Stimulated activated CD4-positive, alpha-beta T cell treated with anti-CD3 and anti-CD28 coated beads, Interleukin-4, amount 100 ng/mL, for 48 hours (primary cell): ENCODE data around the gene MAPK8IP3.

Experiments
- DNase-seq, 2 donors: peaks; one replicate each; pipeline ENCODE4 v3.0.0-alpha.2; 2020; ENCODE audit warnings: low read depth in 2 of 2

Gene MAPK8IP3

DNA sequence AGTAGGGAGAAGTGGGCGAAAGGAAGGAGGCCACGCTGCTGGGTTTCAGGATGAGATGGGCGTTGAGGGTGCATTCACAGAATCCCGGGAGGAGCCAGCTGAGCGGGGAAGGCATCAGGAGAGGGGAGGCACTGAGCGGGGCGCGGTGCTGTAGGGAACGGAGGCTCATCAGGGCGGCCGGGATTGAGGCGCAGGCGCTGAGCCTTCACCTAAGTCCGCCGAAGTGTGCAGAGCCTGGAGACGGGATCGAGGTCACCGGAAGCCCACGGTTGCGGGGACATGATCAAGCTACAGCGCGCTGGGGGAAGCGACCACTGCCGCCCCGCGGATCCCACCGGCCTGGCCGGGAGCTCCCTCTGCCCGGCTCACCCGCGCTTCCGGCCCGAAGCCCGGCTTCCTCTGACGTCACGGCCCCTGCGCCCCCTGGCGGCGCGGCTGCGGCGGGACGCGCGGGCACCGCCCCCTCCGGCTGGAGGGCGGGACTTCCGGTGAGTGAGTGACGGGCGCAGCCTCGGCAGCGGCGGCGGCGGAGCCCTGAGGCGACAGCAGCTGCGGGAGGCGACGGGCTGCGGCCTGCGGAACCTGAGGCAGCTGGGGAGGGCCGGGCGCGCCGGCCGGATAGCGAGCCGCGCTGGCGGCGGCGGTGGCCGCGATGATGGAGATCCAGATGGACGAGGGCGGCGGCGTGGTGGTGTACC, at the start of gene MAPK8IP3:
MAPK8IP3 (plus strand) TSS at position 508 of the 698 bp plus-strand sequence; CDS start at position 653, 145 bp downstream.
- peak; percentile 87 to 96 for DNase-seq

- DNase-seq: no peak
These were observed 49.0 kb upstream of the MAPK8IP3 start for GRCh38 chr16:1656808-1657617.

GRCh38 chr16:1657841-1658240, 48.2 kb upstream of the MAPK8IP3 start:
- DNase-seq: no peak

DNA sequence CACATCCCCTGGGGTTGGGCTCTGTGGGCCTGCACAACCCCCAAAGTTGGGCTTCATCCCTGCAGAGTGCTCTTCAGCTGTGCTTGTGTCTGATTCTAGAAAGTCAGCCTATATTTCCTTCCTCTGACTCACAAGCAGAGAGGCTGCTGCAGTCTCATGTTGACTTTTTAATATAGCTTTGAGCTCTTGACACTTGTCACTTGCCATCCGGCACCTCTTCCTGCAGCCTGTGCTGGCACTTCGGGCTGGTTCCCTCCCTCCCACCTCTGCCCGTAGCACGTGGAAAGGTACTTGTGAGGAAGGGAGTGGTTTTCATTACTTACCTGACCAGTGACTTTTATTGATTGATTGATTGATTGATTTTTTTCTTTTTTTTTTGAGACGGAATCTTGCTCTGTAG, 47.0 kb upstream of the MAPK8IP3 start:
- no peak for DNase-seq

DNA sequence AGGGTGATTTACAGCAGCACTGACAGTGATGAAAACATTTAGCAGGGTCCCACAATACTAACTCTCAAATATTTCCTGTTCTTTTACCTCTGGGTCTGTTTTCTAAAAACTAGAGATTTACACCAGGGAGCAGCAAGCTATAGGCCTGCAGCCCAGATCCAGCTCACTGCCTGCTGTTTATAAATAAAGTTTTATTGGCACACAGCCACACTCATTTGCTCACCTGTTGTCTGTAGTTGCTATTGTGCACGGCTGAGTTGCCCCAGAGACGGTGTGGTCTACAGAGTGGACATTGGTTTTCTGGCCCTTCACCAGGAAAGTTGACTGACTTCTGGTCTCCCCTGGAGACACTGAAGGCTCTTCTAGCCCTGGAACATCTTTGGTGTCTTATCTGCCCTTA, 44.2 kb upstream of the MAPK8IP3 start:
- DNase-seq: no peak

DNA sequence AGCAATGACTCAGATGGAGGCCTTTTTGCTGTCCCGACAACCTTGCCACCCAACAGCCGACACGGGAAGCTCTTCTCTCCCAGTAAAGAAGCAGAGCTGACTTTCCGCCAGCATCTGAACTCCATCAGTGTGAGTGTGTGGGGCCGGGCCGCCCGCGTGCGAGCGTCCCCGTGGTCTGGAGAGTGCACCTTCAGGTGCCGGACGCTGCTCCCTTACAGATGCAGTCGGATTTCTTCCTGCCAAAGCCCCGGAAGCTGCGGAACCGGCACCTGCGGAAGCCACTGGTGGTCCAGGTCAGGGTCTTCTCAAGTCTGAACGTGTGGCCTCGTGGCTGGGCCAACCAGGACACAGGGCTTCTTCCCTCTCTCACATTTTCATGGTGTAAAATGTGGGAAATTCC, 43.5 kb upstream of the MAPK8IP3 start:
- no peak for DNase-seq

- DNase-seq: no peak
These were observed 40.2 kb upstream of the MAPK8IP3 start for GRCh38 chr16:1665829-1666228.

DNA sequence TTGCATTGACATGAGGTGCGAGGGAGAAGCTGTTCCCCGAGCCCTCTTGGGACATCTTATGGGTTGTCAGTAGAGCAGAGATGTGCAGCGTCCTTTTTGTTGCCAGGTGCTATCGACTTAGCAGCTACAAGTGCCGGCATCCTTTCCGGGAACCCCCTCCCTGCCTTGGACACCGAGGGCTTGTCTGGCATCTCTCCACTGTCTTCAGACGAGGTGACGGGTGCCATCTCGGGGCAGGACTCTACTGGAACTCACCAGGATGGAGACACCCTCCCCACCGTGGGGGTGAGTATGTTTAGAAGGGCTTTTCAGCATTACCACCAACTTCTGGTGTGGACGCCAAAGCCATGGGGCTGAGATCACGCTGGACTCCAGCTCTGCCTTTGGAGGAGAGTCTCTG, 39.7 kb upstream of the MAPK8IP3 start:
- no peak for DNase-seq

- no peak for DNase-seq
These were observed 38.7 kb upstream of the MAPK8IP3 start for GRCh38 chr16:1667271-1667670.

DNA sequence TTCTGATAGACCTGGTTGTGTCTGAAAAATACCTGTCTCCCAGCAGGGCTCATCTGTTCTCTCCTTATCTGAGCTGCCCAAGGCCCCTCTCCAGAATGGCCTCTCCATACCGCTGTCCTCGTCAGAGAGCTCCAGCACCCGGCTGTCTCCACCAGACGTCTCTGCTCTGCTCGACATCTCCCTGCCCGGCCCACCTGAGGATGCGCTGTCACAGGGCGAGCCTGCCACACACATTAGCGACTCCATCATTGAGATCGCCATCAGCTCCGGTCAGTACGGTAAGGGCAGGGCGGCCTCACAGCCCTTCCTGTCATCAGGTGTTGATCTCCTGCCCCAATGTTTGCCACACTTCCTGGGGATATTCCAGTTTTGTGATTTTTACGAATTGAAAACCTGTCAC, 38.1 kb upstream of the MAPK8IP3 start:
- no peak for DNase-seq

DNA sequence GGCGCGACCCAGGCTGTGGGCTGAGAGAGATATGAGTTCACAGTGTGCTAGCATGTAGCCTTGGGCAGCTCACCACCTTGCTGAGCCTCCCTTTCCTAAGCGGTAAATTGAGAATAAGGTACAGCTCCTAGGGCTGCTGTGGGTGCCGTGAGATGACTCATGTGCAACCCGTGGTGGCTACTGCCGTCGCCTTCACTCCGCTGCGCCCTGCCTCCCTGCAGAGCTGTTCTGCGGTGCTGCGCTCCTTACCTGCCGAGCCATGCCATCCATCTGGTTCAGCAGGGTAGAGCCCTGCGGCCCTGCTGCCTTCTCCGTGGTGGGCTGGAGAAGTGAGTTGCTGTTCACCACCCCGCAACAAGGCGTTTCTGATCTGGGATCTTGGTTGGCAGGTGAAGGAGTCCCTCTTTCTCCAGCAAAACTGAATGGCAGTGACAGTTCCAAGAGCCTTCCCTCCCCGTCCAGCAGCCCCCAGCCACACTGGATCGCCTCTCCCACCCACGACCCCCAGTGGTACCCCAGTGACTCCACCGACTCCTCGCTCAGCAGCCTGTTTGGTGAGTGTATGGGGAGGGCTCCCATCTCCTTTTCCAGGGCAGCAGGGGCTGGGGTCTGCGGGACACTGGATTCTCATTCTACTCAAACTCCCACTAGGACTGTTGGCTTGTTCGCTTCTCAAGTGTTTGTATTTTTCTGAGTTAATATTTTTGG, 37.2 kb upstream of the MAPK8IP3 start:
- DNase-seq: no peak

- DNase-seq: no peak
These were observed 36.3 kb upstream of the MAPK8IP3 start for GRCh38 chr16:1669698-1670097.

GRCh38 chr16:1670371-1670770, 35.6 kb upstream of the MAPK8IP3 start:
- DNase-seq: no peak

DNA sequence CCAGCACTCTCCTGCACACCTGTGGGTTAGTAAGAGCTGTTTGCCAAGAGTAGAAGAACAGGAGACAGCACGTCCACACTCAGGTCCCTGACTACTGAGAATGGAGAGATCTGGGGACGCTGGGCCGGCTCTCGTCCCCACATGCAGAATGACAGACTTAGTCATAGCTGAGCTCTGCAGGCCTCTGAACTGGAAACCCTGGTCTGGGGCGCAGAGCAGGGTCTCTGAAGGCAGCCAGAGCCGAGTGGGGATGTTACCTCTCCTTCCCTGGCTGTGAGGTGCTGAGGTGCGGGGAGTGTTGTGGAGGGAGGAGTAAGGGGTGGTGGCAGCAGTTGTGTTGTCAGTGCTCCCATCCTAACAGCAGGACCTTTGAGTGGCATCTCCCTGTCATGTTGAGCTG, 35.1 kb upstream of the MAPK8IP3 start:
- no peak for DNase-seq

DNA sequence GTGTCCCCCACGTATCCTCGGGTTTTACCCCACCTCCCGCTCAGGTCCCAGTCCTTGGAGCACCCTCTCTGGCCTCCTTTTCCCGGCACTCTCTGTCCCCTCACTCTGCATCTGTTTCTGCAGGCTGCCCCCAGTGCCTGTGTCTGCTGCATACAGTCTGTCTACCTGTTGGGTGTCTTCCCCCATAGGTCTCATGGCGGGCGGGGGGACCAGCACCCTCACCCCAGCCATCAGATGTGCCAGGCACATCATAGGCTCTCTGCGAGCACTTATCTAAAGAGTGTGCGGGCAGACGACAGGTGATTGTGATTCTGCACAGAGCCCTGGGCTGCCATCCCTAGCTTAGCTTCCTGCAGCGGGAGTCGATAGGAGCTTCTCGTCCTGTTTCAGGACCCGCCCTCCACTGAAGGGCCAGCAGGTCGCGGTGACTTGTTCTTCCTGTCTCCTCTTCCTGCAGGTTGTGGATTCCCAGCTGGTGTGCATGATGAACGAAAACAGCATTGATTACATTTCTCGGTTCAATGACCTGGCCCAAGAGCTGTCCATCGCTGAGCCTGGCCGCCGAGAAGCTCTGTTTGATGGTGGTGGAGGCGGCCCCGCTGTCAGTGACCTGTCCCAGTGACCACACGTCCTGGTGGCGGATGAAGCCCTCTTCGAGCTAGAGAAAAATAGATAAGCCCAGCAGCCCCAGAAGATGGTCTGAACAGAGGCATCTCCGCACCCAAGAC, 32.4 kb upstream of the MAPK8IP3 start:
- no peak for DNase-seq

GRCh38 chr16:1674306-1674705, 31.7 kb upstream of the MAPK8IP3 start:
- DNase-seq: no peak

GRCh38 chr16:1674751-1675664, 31.0 kb upstream of the MAPK8IP3 start:
- no peak for DNase-seq

DNA sequence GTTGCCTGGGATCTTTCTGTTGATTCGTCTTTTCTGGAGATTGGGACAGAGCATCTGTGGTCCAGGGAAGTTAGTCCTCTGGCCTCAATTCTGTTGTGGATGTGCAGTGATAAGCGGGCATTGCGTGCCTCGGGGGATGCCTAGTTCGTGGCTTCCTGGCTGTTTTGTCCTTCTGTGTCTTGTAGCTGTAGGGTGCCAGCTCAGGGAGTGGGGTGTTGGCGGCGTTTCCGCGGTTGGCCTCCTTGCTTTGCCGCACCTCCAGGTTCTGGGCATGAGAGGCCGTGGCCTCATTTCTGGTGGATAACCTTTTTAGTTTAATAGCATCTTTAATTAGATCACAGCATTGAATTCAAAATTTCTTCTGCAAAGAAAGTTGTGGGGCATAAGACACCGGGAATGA, 29.3 kb upstream of the MAPK8IP3 start:
- DNase-seq: no peak

DNA sequence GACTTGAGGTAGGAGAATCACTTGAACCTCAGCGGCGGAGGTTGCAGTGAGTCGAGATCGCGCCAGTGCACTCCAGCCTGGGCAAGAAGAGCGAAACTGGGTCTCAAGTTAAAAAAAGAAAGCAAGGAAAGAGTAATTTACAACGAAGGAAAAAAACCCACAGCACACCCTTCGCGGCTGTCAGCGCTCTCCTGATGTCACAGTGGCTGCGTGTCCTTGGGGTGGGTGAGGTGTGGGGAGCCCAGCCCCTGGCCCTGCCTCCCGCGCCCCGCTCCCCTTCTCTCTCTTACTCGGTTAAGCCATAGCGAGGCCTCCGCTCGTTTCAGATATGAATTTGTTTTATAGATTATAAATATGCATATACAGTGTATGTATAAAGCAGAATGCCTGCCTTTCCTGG, 28.7 kb upstream of the MAPK8IP3 start:
- no peak for DNase-seq

DNA sequence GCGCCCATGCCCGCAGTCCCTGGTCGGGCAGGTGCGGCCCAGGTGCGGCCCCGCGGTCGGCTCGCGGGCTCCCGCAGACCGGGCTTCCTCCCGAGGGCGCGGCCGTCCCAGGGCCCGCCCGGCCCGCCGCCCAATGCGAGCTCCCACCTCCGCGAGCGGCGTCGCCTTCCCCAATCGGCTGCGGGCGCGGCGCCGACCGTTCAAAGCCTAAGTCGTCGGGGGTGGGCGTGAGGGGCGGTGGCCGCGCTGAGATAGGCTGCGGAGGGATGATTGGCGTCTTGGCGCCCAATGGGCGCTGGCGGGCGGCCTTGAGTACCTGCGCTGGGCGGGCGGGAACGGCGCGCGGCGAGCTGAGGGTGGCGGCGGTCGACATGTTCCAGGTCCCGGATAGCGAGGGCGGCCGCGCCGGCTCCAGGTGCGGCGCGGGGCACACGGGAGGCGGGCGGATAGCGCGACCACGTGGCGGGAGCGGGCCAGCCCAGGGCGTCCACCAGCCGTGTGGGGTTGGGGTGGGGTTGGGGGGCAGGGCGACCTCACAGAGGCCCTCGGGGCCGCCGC, 28.0 kb upstream of the MAPK8IP3 start, which contains the start of gene JPT2:
JPT2 (plus strand) TSS at position 338 of the 558 bp plus-strand sequence; CDS start at position 372, 34 bp downstream.
- peak; percentile 94 to 97 for DNase-seq
